Measurements from ENCODE around the gene SLC6A13.

The SLC6A13 gene

DNA sequence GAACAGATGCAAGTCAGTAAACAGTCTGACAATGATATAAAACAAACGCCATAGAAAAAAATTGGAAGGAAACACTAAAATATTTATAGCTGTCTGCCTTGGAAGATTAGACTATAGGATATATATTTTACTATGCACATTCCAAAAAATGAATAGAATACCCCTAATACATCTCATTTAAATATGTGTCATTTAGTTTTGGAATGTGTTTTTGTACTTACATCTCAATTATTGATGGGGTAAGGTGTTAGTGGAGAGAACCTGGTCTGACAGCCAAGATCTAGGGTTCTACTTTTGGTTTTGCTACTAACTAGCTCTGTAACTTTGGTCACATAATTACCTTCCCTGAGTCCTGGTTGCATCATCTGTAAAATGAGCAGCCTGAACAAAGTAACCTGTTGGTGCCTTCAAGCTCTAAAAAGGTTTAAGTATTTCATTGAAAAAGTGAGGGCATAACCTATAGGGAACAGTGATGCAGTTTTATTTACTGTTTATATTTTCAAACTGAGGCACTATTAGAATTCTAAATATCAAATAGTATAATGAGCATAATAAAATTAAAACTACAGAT is 28.6 kb upstream of the SLC6A13 start:
- no peak overlapping the region for H3K4me3 ChIP-seq (ENCODE audit: insufficient read depth, low read depth, low read length)
- H3K4me1 ChIP-seq (ENCODE audit: control insufficient read depth, insufficient read depth, low read length): no peaks in the 10 kb centered on the region
- WGBS, 2 experiments: 67% methylated on average over 1 of the region's 1 CpG; no CpG with 5 or more reads in 1 of the 2 experiments
- H3K27ac ChIP-seq (ENCODE audit: insufficient read depth, low read depth, low read length, poor library complexity, severe bottlenecking): no peak overlapping the region
- H3K9me3 ChIP-seq (ENCODE audit: control insufficient read depth, low read length): no peaks in the 10 kb centered on the region
- no peaks in the 10 kb centered on the region for H3K27me3 ChIP-seq (ENCODE audit: control insufficient read depth, insufficient read depth, low read length, poor library complexity, severe bottlenecking)
- H3K36me3 ChIP-seq (ENCODE audit: control insufficient read depth, insufficient read depth, low read length): peaks cover 21% of the 10 kb centered on the region

DNA sequence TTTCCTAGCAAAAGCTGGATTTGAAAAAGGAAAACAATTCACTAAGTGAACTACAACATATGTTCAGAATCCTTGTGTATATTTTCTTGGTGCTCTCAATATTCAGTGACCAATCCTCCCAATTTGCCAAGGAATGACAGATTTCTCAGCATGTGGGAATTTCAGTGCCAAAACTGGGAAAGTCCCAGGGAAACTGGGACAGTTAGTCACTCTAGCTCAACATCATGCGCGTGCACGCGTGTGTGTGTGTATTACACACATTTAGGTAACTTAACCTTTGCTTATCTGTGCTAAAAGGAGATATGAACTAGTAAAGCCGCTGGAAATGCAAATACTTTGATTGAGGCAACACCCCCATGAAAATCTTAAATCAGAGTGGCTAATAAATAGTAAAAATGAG is 26.1 kb upstream of the SLC6A13 start:
- peaks cover 29% of the 10 kb centered on the region for H3K36me3 ChIP-seq (ENCODE audit: control insufficient read depth, insufficient read depth, low read length)
- 99 to 100% methylated on average over 5 of the region's 5 CpGs for WGBS, 2 experiments

DNA sequence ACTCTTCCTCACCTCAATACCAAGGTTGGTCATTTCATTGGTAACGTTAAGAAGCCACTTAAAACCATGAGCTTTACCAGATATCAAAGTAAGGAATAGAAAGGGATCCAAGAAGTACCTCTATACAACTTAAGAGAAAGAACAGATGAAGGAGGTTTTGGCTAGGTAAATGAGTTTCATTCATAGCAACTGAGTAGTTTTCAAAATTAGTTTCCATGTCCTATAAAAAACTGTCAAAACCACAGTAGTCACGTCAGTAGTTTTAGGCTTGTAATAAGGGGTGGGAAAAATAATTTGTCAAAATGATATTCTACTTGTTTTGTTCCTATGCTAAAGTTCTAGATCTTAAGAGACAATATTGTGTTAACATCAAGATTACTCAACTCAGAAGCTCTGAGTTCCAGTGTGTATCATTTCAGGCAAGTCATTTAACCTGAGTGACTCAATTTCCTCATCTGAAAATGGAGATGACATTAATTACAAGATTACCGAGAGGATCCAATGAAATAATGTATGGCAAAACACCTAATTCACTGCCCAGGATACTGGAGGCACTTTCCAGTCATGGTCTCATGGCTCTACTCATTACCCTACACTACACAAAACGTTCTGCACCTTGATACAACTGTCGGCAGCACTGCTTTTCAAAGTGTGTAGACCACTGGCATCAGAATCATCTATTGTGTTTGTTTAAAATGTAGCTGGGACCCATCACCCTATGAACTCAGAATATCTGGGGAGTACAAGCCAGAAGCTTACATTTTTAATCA is 24.1 kb upstream of the SLC6A13 start:
- H3K27ac ChIP-seq (ENCODE audit: insufficient read depth, low read depth, low read length, poor library complexity, severe bottlenecking): no peak overlapping the region
- 91 to 97% methylated on average over 3 to 5 of the region's 5 CpGs for WGBS, 2 experiments
- H3K4me3 ChIP-seq (ENCODE audit: insufficient read depth, low read depth, low read length): no peak overlapping the region
- no peaks in the 10 kb centered on the region for H3K4me1 ChIP-seq (ENCODE audit: control insufficient read depth, insufficient read depth, low read length)
- H3K36me3 ChIP-seq (ENCODE audit: control insufficient read depth, insufficient read depth, low read length): peaks cover 13% of the 10 kb centered on the region
- no peaks in the 10 kb centered on the region for H3K27me3 ChIP-seq (ENCODE audit: control insufficient read depth, insufficient read depth, low read length, poor library complexity, severe bottlenecking)
- H3K9me3 ChIP-seq (ENCODE audit: control insufficient read depth, low read length): no peaks in the 10 kb centered on the region

More for the DNA sequence above, 26.1 kb upstream of the SLC6A13 start:
- Histone ChIP-seq H3K4me3 (ENCODE audit: insufficient read depth, low read depth, low read length) (no peak overlapping the region), H3K4me1 (ENCODE audit: control insufficient read depth, insufficient read depth, low read length) (no peaks in the 10 kb centered on the region), H3K9me3 (ENCODE audit: control insufficient read depth, low read length) (no peaks in the 10 kb centered on the region), H3K27me3 (ENCODE audit: control insufficient read depth, insufficient read depth, low read length, poor library complexity, severe bottlenecking) (no peaks in the 10 kb centered on the region), H3K27ac (ENCODE audit: insufficient read depth, low read depth, low read length, poor library complexity, severe bottlenecking) (no peak overlapping the region)

DNA sequence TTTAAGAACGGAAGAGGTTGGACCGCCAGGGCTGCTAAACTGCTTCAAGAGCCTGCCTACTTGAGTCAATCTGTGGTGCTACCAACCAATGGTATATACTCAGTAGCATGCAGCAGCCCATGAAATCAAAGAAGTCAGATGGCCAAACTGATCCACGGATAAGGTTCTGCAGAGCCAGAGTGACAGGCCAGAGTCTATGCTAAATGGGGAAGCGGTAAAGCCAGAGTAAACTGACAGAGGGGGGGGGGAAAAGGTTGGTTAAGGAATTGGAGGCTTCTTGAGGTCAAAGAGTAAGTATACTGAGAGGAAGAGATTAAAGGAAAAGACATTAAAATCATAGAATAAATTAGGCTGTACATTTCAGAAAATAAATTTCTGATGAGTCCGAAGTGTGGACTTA is 15.4 kb upstream of the SLC6A13 start:
- Histone ChIP-seq H3K27ac (ENCODE audit: insufficient read depth, low read depth, low read length, poor library complexity, severe bottlenecking) (no peak overlapping the region), H3K27me3 (ENCODE audit: control insufficient read depth, insufficient read depth, low read length, poor library complexity, severe bottlenecking) (no peaks in the 10 kb centered on the region), H3K36me3 (ENCODE audit: control insufficient read depth, insufficient read depth, low read length) (no peaks in the 10 kb centered on the region), H3K9me3 (ENCODE audit: control insufficient read depth, low read length) (no peaks in the 10 kb centered on the region), H3K4me1 (ENCODE audit: control insufficient read depth, insufficient read depth, low read length) (no peaks in the 10 kb centered on the region), H3K4me3 (ENCODE audit: insufficient read depth, low read depth, low read length) (no peak overlapping the region)
- WGBS, 2 experiments: 94 to 95% methylated on average over 5 of the region's 5 CpGs

DNA sequence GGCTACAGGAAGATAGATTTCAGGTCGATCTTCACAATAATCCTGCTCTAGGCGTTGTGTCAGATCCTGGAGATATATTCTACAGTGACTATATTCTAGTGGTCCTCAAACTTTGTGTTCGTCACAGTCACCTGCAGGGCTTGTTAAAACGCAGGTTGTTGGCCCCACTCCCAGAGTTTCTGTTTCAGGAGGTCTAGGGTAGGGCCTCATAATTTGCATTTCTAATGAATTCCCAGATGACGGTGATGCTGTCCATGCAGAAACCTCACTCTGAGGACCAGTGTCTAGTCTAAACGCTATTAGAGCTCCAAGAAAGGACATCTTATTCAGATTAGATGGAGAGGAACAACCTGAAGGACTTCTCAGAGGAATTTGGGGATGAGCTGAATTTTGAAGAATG is 13.2 kb upstream of the SLC6A13 start:
- Histone ChIP-seq H3K27ac (ENCODE audit: insufficient read depth, low read depth, low read length, poor library complexity, severe bottlenecking) (no peak overlapping the region), H3K36me3 (ENCODE audit: control insufficient read depth, insufficient read depth, low read length) (no peaks in the 10 kb centered on the region), H3K9me3 (ENCODE audit: control insufficient read depth, low read length) (no peaks in the 10 kb centered on the region), H3K4me3 (ENCODE audit: insufficient read depth, low read depth, low read length) (no peak overlapping the region), H3K4me1 (ENCODE audit: control insufficient read depth, insufficient read depth, low read length) (no peaks in the 10 kb centered on the region), H3K27me3 (ENCODE audit: control insufficient read depth, insufficient read depth, low read length, poor library complexity, severe bottlenecking) (no peaks in the 10 kb centered on the region)
- 92 to 95% methylated on average over 6 of the region's 6 CpGs for WGBS, 2 experiments

DNA sequence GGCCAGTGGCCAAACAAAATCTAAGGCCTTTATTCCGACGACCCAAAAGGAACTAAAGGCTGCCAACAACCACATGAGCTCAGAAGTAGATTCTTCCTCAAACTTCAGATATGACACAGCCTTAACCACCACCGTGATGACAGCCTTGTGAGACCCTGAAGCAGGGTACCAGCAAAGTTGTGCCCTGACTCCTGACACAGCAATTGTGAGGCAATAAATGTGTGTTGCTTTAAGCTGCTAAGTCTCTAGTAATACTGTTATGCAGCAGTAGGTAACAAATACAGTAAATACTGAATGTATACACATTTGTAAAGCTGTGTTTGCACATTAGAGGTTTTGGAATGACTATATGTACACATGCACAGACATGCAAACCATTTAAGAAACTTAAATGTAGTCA is 10.7 kb upstream of the SLC6A13 start:
- no peaks in the 10 kb centered on the region for H3K4me1 ChIP-seq (ENCODE audit: control insufficient read depth, insufficient read depth, low read length)
- H3K9me3 ChIP-seq (ENCODE audit: control insufficient read depth, low read length): no peaks in the 10 kb centered on the region
- no peak overlapping the region for H3K27ac ChIP-seq (ENCODE audit: insufficient read depth, low read depth, low read length, poor library complexity, severe bottlenecking)
- 94 to 99% methylated on average over 3 of the region's 3 CpGs for WGBS, 2 experiments
- H3K4me3 ChIP-seq (ENCODE audit: insufficient read depth, low read depth, low read length): no peak overlapping the region
- no peaks in the 10 kb centered on the region for H3K27me3 ChIP-seq (ENCODE audit: control insufficient read depth, insufficient read depth, low read length, poor library complexity, severe bottlenecking)
- no peaks in the 10 kb centered on the region for H3K36me3 ChIP-seq (ENCODE audit: control insufficient read depth, insufficient read depth, low read length)

DNA sequence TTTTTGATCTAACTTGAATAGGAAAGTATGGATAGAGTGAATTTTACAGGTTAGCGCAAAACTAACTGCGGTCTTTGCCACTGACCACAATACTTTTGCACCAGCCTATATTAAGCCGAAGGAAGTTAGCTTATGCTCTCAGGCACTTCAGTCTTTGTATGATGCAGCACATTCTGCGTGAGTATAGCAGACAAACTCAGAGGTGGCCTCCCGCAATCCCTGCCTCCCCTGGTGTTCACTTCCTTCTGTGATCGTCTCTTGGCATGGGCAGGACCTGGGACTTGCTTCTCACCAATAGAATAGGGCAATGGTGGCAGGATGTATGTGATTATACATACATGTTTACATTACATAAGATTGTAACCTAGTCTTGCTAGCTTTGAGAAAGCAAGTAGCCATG is 10.3 kb upstream of the SLC6A13 start:
- WGBS, 2 experiments: 87 to 92% methylated on average over 6 of the region's 6 CpGs
- Histone ChIP-seq H3K4me3 (ENCODE audit: insufficient read depth, low read depth, low read length) (no peak overlapping the region), H3K27me3 (ENCODE audit: control insufficient read depth, insufficient read depth, low read length, poor library complexity, severe bottlenecking) (no peaks in the 10 kb centered on the region), H3K4me1 (ENCODE audit: control insufficient read depth, insufficient read depth, low read length) (peaks cover under 1% of the 10 kb centered on the region), H3K9me3 (ENCODE audit: control insufficient read depth, low read length) (no peaks in the 10 kb centered on the region), H3K36me3 (ENCODE audit: control insufficient read depth, insufficient read depth, low read length) (no peaks in the 10 kb centered on the region), H3K27ac (ENCODE audit: insufficient read depth, low read depth, low read length, poor library complexity, severe bottlenecking) (no peak overlapping the region)

DNA sequence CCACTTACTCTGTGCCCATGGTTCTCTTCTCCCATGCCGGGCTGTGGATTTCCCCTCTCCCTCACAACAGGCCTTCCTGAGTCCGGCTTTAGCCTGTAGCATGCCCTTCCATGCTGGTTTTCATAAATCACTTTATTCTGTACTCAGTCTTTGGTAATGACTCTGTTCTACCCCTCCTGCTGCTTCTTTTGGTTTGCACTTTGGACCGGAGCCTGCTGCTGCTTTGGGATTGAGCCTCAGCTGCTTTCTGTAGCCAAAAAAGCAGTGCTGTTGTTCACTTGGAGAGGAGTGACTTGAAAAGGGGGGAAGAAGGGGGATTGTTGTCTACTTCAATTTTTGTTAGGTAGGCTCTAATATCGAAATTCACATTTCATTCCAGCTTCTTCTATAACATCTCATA is 8.5 kb upstream of the SLC6A13 start:
- Histone ChIP-seq H3K4me1 (ENCODE audit: control insufficient read depth, insufficient read depth, low read length) (peaks cover 5% of the 10 kb centered on the region), H3K9me3 (ENCODE audit: control insufficient read depth, low read length) (no peaks in the 10 kb centered on the region), H3K27me3 (ENCODE audit: control insufficient read depth, insufficient read depth, low read length, poor library complexity, severe bottlenecking) (no peaks in the 10 kb centered on the region), H3K27ac (ENCODE audit: insufficient read depth, low read depth, low read length, poor library complexity, severe bottlenecking) (no peak overlapping the region), H3K4me3 (ENCODE audit: insufficient read depth, low read depth, low read length) (no peak overlapping the region), H3K36me3 (ENCODE audit: control insufficient read depth, insufficient read depth, low read length) (no peaks in the 10 kb centered on the region)
- WGBS, 2 experiments: 90 to 94% methylated on average over 4 of the region's 4 CpGs

DNA sequence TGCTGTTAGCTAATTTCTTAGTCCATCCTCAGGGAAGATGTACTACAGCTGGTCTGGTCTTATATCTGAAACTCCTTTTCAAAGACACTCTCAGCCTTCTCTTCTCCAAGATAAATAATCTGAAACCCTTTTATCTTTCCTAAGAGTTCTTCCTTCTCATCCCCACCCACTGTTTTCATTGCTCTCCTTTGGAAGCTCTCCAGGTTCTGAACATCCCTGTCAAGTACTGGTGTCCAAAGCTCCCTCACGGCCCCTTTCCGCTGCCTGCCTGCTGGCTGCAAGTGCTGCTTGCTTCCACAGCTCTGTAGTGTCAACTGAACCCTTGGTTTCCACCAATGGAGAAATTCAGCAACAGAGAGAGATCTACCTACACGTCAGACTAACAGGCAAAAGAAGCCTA is 6.6 kb upstream of the SLC6A13 start:
- no peaks in the 10 kb centered on the region for H3K36me3 ChIP-seq (ENCODE audit: control insufficient read depth, insufficient read depth, low read length)
- 61 to 64% methylated on average over 3 of the region's 3 CpGs for WGBS, 2 experiments
- H3K27ac ChIP-seq (ENCODE audit: insufficient read depth, low read depth, low read length, poor library complexity, severe bottlenecking): no peak overlapping the region
- H3K9me3 ChIP-seq (ENCODE audit: control insufficient read depth, low read length): no peaks in the 10 kb centered on the region
- no peaks in the 10 kb centered on the region for H3K27me3 ChIP-seq (ENCODE audit: control insufficient read depth, insufficient read depth, low read length, poor library complexity, severe bottlenecking)
- no peak overlapping the region for H3K4me3 ChIP-seq (ENCODE audit: insufficient read depth, low read depth, low read length)
- peaks cover 5% of the 10 kb centered on the region for H3K4me1 ChIP-seq (ENCODE audit: control insufficient read depth, insufficient read depth, low read length)

DNA sequence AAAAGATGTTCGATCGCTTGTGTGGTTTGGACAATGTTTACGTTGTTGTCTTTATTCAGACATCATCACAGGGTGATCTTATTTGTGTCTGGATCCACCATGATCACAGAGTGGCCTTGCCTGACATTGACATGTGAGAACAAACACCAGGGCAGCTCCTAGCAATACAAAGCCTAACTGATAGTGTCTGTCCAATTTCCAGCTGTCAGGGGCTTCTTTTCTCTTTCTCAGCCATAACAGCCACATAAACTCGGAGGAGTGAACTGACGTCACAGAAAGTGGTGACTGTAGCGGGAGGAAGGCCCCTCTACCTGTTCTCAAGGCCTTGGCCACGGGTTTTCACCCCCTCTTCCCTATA is 5.8 kb upstream of the SLC6A13 start:
- Histone ChIP-seq H3K4me3 (ENCODE audit: insufficient read depth, low read depth, low read length) (no peak overlapping the region), H3K9me3 (ENCODE audit: control insufficient read depth, low read length) (no peaks in the 10 kb centered on the region), H3K27ac (ENCODE audit: insufficient read depth, low read depth, low read length, poor library complexity, severe bottlenecking) (no peak overlapping the region), H3K27me3 (ENCODE audit: control insufficient read depth, insufficient read depth, low read length, poor library complexity, severe bottlenecking) (no peaks in the 10 kb centered on the region), H3K36me3 (ENCODE audit: control insufficient read depth, insufficient read depth, low read length) (no peaks in the 10 kb centered on the region), H3K4me1 (ENCODE audit: control insufficient read depth, insufficient read depth, low read length) (peaks cover 5% of the 10 kb centered on the region)
- 91% methylated on average over 7 of the region's 7 CpGs for WGBS, 2 experiments

All from ectodermal cell (in vitro differentiated cells).